Thoracic aorta (tissue), 2 donors: Measurements from ENCODE around the gene DNAJC5. TPM values are rescaled to one million over a fixed set of nuclear protein-coding genes. Genes with fewer than 3 reads are reported as not detected.
A peak's percentile ranks its signal among the peaks of the same experiment; 100 is the strongest.

ENCODE experiments used
- ATAC-seq: fragments of 150-250 bp; one replicate; pipeline ENCODE4 v1.8.0; 2017; ENCODE audit warnings: low read depth; ENCODE audit not compliant: insufficient number of reproducible peaks, low FRiP score
- DNase-seq: peaks from one replicate; pipeline ENCODE4 v3.0.0-alpha.2; 2020; ENCODE audit warnings: low spot score
- H3K27ac ChIP-seq, 2 donors: fragments of 200-600 bp; sonication (generic); 1 replicate in 1 of 2; 2 replicates in 1 of 2; pipeline ENCODE4 v1.5.1; 2016; ENCODE audit warnings: mild to moderate bottlenecking in 2 of 2, moderate library complexity in 2 of 2
- H3K27me3 ChIP-seq: fragments of 200-600 bp; sonication (generic); replicated peaks from 2 replicates; pipeline ENCODE4 v1.6.0; 2016; ENCODE audit warnings: mild to moderate bottlenecking; ENCODE audit not compliant: insufficient read depth
- H3K36me3 ChIP-seq: fragments of 200-600 bp; sonication (generic); one replicate; pipeline ENCODE4 v1.5.1; 2016
- H3K4me1 ChIP-seq, 2 donors: fragments of 200-600 bp; sonication (generic); 1 replicate in 1 of 2; 2 replicates in 1 of 2; pipeline versions ENCODE4 v1.5.1 to v1.6.0; 2016; ENCODE audit warnings: low read depth in 2 of 2, mild to moderate bottlenecking in 1 of 2; ENCODE audit not compliant: control insufficient read depth in 1 of 2
- H3K4me3 ChIP-seq: fragments of 200-600 bp; sonication (generic); 2 replicates; pipeline ENCODE4 v1.5.1; 2016; ENCODE audit warnings: mild to moderate bottlenecking
- H3K9me3 ChIP-seq: fragments of 200-600 bp; sonication (generic); 2 replicates; pipeline ENCODE4 v1.5.1; 2016
- CTCF ChIP-seq: fragments of 200-600 bp; sonication (generic); IDR thresholded peaks from one replicate; pipeline ENCODE4 v1.5.1; 2019; ENCODE audit warnings: antibody characterized with exemption
- total RNA-seq, 2 donors: library from RNA; depleted of rRNA; stranded (reverse); fragments of >200 nt; gene quantifications; one replicate each; pipeline versions ENCODE4 v1.1.0 to v1.2.3, GENCODE V29; 2016

DNAJC5 gene
- total RNA-seq, 2 donors from 2014 or later: 48.5 to 61.2 TPM

- Histone ChIP-seq H3K36me3 (peaks cover 20% of the 10 kb centered on the region), H3K27me3 (no peaks in the 10 kb centered on the region), H3K4me3 (peak within 1 kb of the TSS; percentile 96), H3K4me1 (peaks cover 17 to 33% of the 10 kb centered on the region in 2 donors), H3K9me3 (no peaks in the 10 kb centered on the region), H3K27ac (peak within 1 kb of the TSS; percentile 77 to 81)
- TF ChIP-seq CTCF: peak; percentile 64
- peak; percentile 70 for DNase-seq
- peak; percentile 74 for ATAC-seq
These were observed 86.1 kb downstream of the DNAJC5 start, which contains the start of gene PRPF6 for GRCh38 chr20:63980806-63981728. Gene PRPF6 (plus strand): TSS chr20:63981132. CDS start chr20:63981246, 114 bp downstream.

GRCh38 chr20:63982937-63983336 is 88.0 kb downstream of the DNAJC5 start:
- Histone ChIP-seq H3K27ac (no peak overlapping the region), H3K4me3 (no peak overlapping the region), H3K27me3 (no peaks in the 10 kb centered on the region), H3K36me3 (peaks cover 31% of the 10 kb centered on the region), H3K9me3 (no peaks in the 10 kb centered on the region), H3K4me1 (peaks cover 17 to 33% of the 10 kb centered on the region in 2 donors)
- ATAC-seq: no peak
- DNase-seq: no peak
- TF ChIP-seq CTCF: no peak

Other genes starting within 250 kb of the DNAJC5 start
- 10 to 100 TPM; 14.4 to 17.8 TPM for gene STMN3, start 241.7 kb upstream of the DNAJC5 start, total RNA-seq
- 100 to 1,000 TPM in 1 of 2 donors, 10 to 100 TPM in 1; 37.8 to 114 TPM for gene RTEL1, start 236.8 kb upstream of the DNAJC5 start, total RNA-seq
- gene TNFRSF6B, start 198.5 kb upstream of the DNAJC5 start, total RNA-seq: 10 to 100 TPM; 32.9 to 98.9 TPM
- gene ARFRP1, start 187.2 kb upstream of the DNAJC5 start, total RNA-seq: 10 to 100 TPM; 56.4 to 57.8 TPM
- gene ZGPAT, start 187.1 kb upstream of the DNAJC5 start, total RNA-seq: 10 to 100 TPM; 32.6 to 41.1 TPM
- gene LIME1, start 158.5 kb upstream of the DNAJC5 start, total RNA-seq: 10 to 100 TPM; 15.6 to 26.5 TPM
- gene SLC2A4RG, start 155.3 kb upstream of the DNAJC5 start, total RNA-seq: 100 to 1,000 TPM in 1 of 2 donors, 10 to 100 TPM in 1; 36.2 to 103 TPM
- gene ZBTB46, start 63.9 kb upstream of the DNAJC5 start, total RNA-seq: 1 to 10 TPM; 9.3 to 9.9 TPM
- gene ABHD16B, start 33.6 kb upstream of the DNAJC5 start, total RNA-seq: not detected
- 100 to 1,000 TPM; 106 to 159 TPM for gene TPD52L2, start 29.9 kb upstream of the DNAJC5 start, total RNA-seq
- gene UCKL1, start 61.3 kb downstream of the DNAJC5 start, total RNA-seq: 10 to 100 TPM; 27.3 to 40.5 TPM
- 10 to 100 TPM; 10.2 to 13.8 TPM for gene ZNF512B, start 74.8 kb downstream of the DNAJC5 start, total RNA-seq
- gene SAMD10, start 84.5 kb downstream of the DNAJC5 start, total RNA-seq: 1 to 10 TPM in 1 of 2 donors, under 1 TPM in 1; 0.78 to 3.0 TPM
- gene PRPF6, start 86.0 kb downstream of the DNAJC5 start, total RNA-seq: 10 to 100 TPM; 51.9 to 52.9 TPM
- 1 to 10 TPM in 1 of 2 donors, under 1 TPM in 1; 0.81 to 3.2 TPM for gene C20orf204, start 141.1 kb downstream of the DNAJC5 start, total RNA-seq
- 10 to 100 TPM in 1 of 2 donors, 1 to 10 TPM in 1; 4.2 to 15.3 TPM for gene SOX18, start 154.5 kb downstream of the DNAJC5 start, total RNA-seq
- gene TCEA2, start 168.1 kb downstream of the DNAJC5 start, total RNA-seq: 10 to 100 TPM; 30.1 to 48.6 TPM
- 10 to 100 TPM; 20.6 to 41.2 TPM for gene RGS19, start 184.4 kb downstream of the DNAJC5 start, total RNA-seq
- 1 to 10 TPM; 1.1 to 3.2 TPM for gene OPRL1, start 185.0 kb downstream of the DNAJC5 start, total RNA-seq
- not detected for gene LKAAEAR1, start 189.3 kb downstream of the DNAJC5 start, total RNA-seq
- not detected for gene NPBWR2, start 212.4 kb downstream of the DNAJC5 start, total RNA-seq